Measurements from ENCODE around the gene MAST4.

MAST4 gene

GRCh38 chr5:67129768-67130167 lies 533.6 kb downstream of the MAST4 start:
- H3K4me3 ChIP-seq (ENCODE audit: low read depth, low read length) = no peak overlapping the region
- no peaks in the 10 kb centered on the region for H3K36me3 ChIP-seq (ENCODE audit: control insufficient read depth, insufficient read depth, low read length)
- H3K4me1 ChIP-seq (ENCODE audit: control insufficient read depth, insufficient read depth, low read length) = no peaks in the 10 kb centered on the region
- no peak overlapping the region for H3K9ac ChIP-seq (ENCODE audit: low read depth, low read length)
- H3K9me3 ChIP-seq (ENCODE audit: control insufficient read depth, insufficient read depth, low read length) = no peaks in the 10 kb centered on the region
- H3K27me3 ChIP-seq (ENCODE audit: control insufficient read depth, insufficient read depth, low read length) = no peaks in the 10 kb centered on the region

GRCh38 chr5:67133217-67133616 lies 537.0 kb downstream of the MAST4 start:
- Histone ChIP-seq H3K36me3 (ENCODE audit: control insufficient read depth, insufficient read depth, low read length) (no peaks in the 10 kb centered on the region), H3K27me3 (ENCODE audit: control insufficient read depth, insufficient read depth, low read length) (no peaks in the 10 kb centered on the region), H3K4me3 (ENCODE audit: low read depth, low read length) (no peak overlapping the region), H3K9ac (ENCODE audit: low read depth, low read length) (no peak overlapping the region), H3K4me1 (ENCODE audit: control insufficient read depth, insufficient read depth, low read length) (no peaks in the 10 kb centered on the region), H3K9me3 (ENCODE audit: control insufficient read depth, insufficient read depth, low read length) (no peaks in the 10 kb centered on the region)

GRCh38 chr5:67133776-67134175 lies 537.6 kb downstream of the MAST4 start:
- H3K9me3 ChIP-seq (ENCODE audit: control insufficient read depth, insufficient read depth, low read length) = no peaks in the 10 kb centered on the region
- H3K9ac ChIP-seq (ENCODE audit: low read depth, low read length) = no peak overlapping the region
- no peak overlapping the region for H3K4me3 ChIP-seq (ENCODE audit: low read depth, low read length)
- H3K36me3 ChIP-seq (ENCODE audit: control insufficient read depth, insufficient read depth, low read length) = no peaks in the 10 kb centered on the region
- H3K27me3 ChIP-seq (ENCODE audit: control insufficient read depth, insufficient read depth, low read length) = no peaks in the 10 kb centered on the region
- H3K4me1 ChIP-seq (ENCODE audit: control insufficient read depth, insufficient read depth, low read length) = no peaks in the 10 kb centered on the region

GRCh38 chr5:67135381-67135984 lies 539.3 kb downstream of the MAST4 start:
- Histone ChIP-seq H3K4me3 (ENCODE audit: low read depth, low read length) (no peak overlapping the region), H3K27me3 (ENCODE audit: control insufficient read depth, insufficient read depth, low read length) (no peaks in the 10 kb centered on the region), H3K9me3 (ENCODE audit: control insufficient read depth, insufficient read depth, low read length) (no peaks in the 10 kb centered on the region)

GRCh38 chr5:67139030-67139429 lies 542.8 kb downstream of the MAST4 start:
- no peak overlapping the region for H3K9ac ChIP-seq (ENCODE audit: low read depth, low read length)
- no peaks in the 10 kb centered on the region for H3K4me1 ChIP-seq (ENCODE audit: control insufficient read depth, insufficient read depth, low read length)
- no peaks in the 10 kb centered on the region for H3K9me3 ChIP-seq (ENCODE audit: control insufficient read depth, insufficient read depth, low read length)
- no peak overlapping the region for H3K4me3 ChIP-seq (ENCODE audit: low read depth, low read length)
- no peaks in the 10 kb centered on the region for H3K27me3 ChIP-seq (ENCODE audit: control insufficient read depth, insufficient read depth, low read length)
- H3K36me3 ChIP-seq (ENCODE audit: control insufficient read depth, insufficient read depth, low read length) = no peaks in the 10 kb centered on the region

More at GRCh38 chr5:67135381-67135984, 539.3 kb downstream of the MAST4 start:
- H3K36me3 ChIP-seq (ENCODE audit: control insufficient read depth, insufficient read depth, low read length) = no peaks in the 10 kb centered on the region
- no peaks in the 10 kb centered on the region for H3K4me1 ChIP-seq (ENCODE audit: control insufficient read depth, insufficient read depth, low read length)
- no peak overlapping the region for H3K9ac ChIP-seq (ENCODE audit: low read depth, low read length)

- Histone ChIP-seq H3K27me3 (ENCODE audit: control insufficient read depth, insufficient read depth, low read length) (no peaks in the 10 kb centered on the region), H3K4me1 (ENCODE audit: control insufficient read depth, insufficient read depth, low read length) (no peaks in the 10 kb centered on the region), H3K36me3 (ENCODE audit: control insufficient read depth, insufficient read depth, low read length) (no peaks in the 10 kb centered on the region), H3K9ac (ENCODE audit: low read depth, low read length) (no peak overlapping the region), H3K9me3 (ENCODE audit: control insufficient read depth, insufficient read depth, low read length) (no peaks in the 10 kb centered on the region), H3K4me3 (ENCODE audit: low read depth, low read length) (no peak overlapping the region)
Observed at GRCh38 chr5:67140413-67140812, 544.2 kb downstream of the MAST4 start.

- no peaks in the 10 kb centered on the region for H3K4me1 ChIP-seq (ENCODE audit: control insufficient read depth, insufficient read depth, low read length)
- H3K9ac ChIP-seq (ENCODE audit: low read depth, low read length) = no peak overlapping the region
- no peaks in the 10 kb centered on the region for H3K9me3 ChIP-seq (ENCODE audit: control insufficient read depth, insufficient read depth, low read length)
- H3K4me3 ChIP-seq (ENCODE audit: low read depth, low read length) = no peak overlapping the region
- H3K27me3 ChIP-seq (ENCODE audit: control insufficient read depth, insufficient read depth, low read length) = no peaks in the 10 kb centered on the region
- no peaks in the 10 kb centered on the region for H3K36me3 ChIP-seq (ENCODE audit: control insufficient read depth, insufficient read depth, low read length)
Observed at GRCh38 chr5:67141644-67142043, 545.5 kb downstream of the MAST4 start.

GRCh38 chr5:67142816-67143215 lies 546.6 kb downstream of the MAST4 start:
- no peaks in the 10 kb centered on the region for H3K4me1 ChIP-seq (ENCODE audit: control insufficient read depth, insufficient read depth, low read length)
- H3K27me3 ChIP-seq (ENCODE audit: control insufficient read depth, insufficient read depth, low read length) = no peaks in the 10 kb centered on the region
- no peaks in the 10 kb centered on the region for H3K36me3 ChIP-seq (ENCODE audit: control insufficient read depth, insufficient read depth, low read length)
- H3K9ac ChIP-seq (ENCODE audit: low read depth, low read length) = no peak overlapping the region
- no peak overlapping the region for H3K4me3 ChIP-seq (ENCODE audit: low read depth, low read length)
- no peaks in the 10 kb centered on the region for H3K9me3 ChIP-seq (ENCODE audit: control insufficient read depth, insufficient read depth, low read length)

GRCh38 chr5:67143549-67143948 lies 547.4 kb downstream of the MAST4 start:
- Histone ChIP-seq H3K4me3 (ENCODE audit: low read depth, low read length) (no peak overlapping the region), H3K36me3 (ENCODE audit: control insufficient read depth, insufficient read depth, low read length) (no peaks in the 10 kb centered on the region), H3K9me3 (ENCODE audit: control insufficient read depth, insufficient read depth, low read length) (no peaks in the 10 kb centered on the region), H3K9ac (ENCODE audit: low read depth, low read length) (no peak overlapping the region), H3K27me3 (ENCODE audit: control insufficient read depth, insufficient read depth, low read length) (no peaks in the 10 kb centered on the region), H3K4me1 (ENCODE audit: control insufficient read depth, insufficient read depth, low read length) (no peaks in the 10 kb centered on the region)

- Histone ChIP-seq H3K9me3 (ENCODE audit: control insufficient read depth, insufficient read depth, low read length) (no peaks in the 10 kb centered on the region), H3K9ac (ENCODE audit: low read depth, low read length) (no peak overlapping the region), H3K4me1 (ENCODE audit: control insufficient read depth, insufficient read depth, low read length) (no peaks in the 10 kb centered on the region), H3K4me3 (ENCODE audit: low read depth, low read length) (no peak overlapping the region), H3K27me3 (ENCODE audit: control insufficient read depth, insufficient read depth, low read length) (no peaks in the 10 kb centered on the region), H3K36me3 (ENCODE audit: control insufficient read depth, insufficient read depth, low read length) (no peaks in the 10 kb centered on the region)
Observed at GRCh38 chr5:67144183-67144639, 548.0 kb downstream of the MAST4 start.

- no peak overlapping the region for H3K4me3 ChIP-seq (ENCODE audit: low read depth, low read length)
- no peaks in the 10 kb centered on the region for H3K36me3 ChIP-seq (ENCODE audit: control insufficient read depth, insufficient read depth, low read length)
- H3K4me1 ChIP-seq (ENCODE audit: control insufficient read depth, insufficient read depth, low read length) = no peaks in the 10 kb centered on the region
- H3K9me3 ChIP-seq (ENCODE audit: control insufficient read depth, insufficient read depth, low read length) = no peaks in the 10 kb centered on the region
- H3K9ac ChIP-seq (ENCODE audit: low read depth, low read length) = no peak overlapping the region
- H3K27me3 ChIP-seq (ENCODE audit: control insufficient read depth, insufficient read depth, low read length) = no peaks in the 10 kb centered on the region
Observed at GRCh38 chr5:67146574-67146973, 550.4 kb downstream of the MAST4 start.

GRCh38 chr5:67146981-67147380 lies 550.8 kb downstream of the MAST4 start:
- H3K4me3 ChIP-seq (ENCODE audit: low read depth, low read length) = no peak overlapping the region
- H3K27me3 ChIP-seq (ENCODE audit: control insufficient read depth, insufficient read depth, low read length) = no peaks in the 10 kb centered on the region
- no peak overlapping the region for H3K9ac ChIP-seq (ENCODE audit: low read depth, low read length)
- H3K9me3 ChIP-seq (ENCODE audit: control insufficient read depth, insufficient read depth, low read length) = no peaks in the 10 kb centered on the region
- no peaks in the 10 kb centered on the region for H3K4me1 ChIP-seq (ENCODE audit: control insufficient read depth, insufficient read depth, low read length)
- H3K36me3 ChIP-seq (ENCODE audit: control insufficient read depth, insufficient read depth, low read length) = no peaks in the 10 kb centered on the region
